Measurements from ENCODE around the gene MMP12.
"Not testable (repeated sequence)": the region's sequence is repeated elsewhere in the genome, so short reads cannot be mapped to it uniquely, and the experiment has no call there.

Gene MMP12

GRCh38 chr11:102878595-102878994 is 3.8 kb upstream of the MMP12 start:
- H3K9ac ChIP-seq (ENCODE audit: low read length): no peak overlapping the region
- no peak overlapping the region for H2AFZ ChIP-seq (ENCODE audit: low read length)
- no peak overlapping the region for H3K27ac ChIP-seq (ENCODE audit: low read length)
- H3K4me2 ChIP-seq (ENCODE audit: low read depth, low read length): no peak overlapping the region
- H3K4me1 ChIP-seq (ENCODE audit: low read length): no peaks in the 10 kb centered on the region
- no peaks in the 10 kb centered on the region for H3K27me3 ChIP-seq (replicated peaks; ENCODE audit: insufficient read depth, low read length)
- no peaks in the 10 kb centered on the region for H3K9me2 ChIP-seq (replicated peaks; ENCODE audit: insufficient read depth, low read length)
- no peaks in the 10 kb centered on the region for H4K20me1 ChIP-seq (ENCODE audit: insufficient read depth, low read length)
- H3K9me3 ChIP-seq (replicated peaks; ENCODE audit: insufficient read depth, low read length): no peaks in the 10 kb centered on the region
- H3K79me2 ChIP-seq (ENCODE audit: low read length): no peaks in the 10 kb centered on the region
- no peak for DNase-seq
- no peaks in the 10 kb centered on the region for H3K36me3 ChIP-seq (replicated peaks; ENCODE audit: insufficient read depth, low read length)
- TF ChIP-seq, protein P1, sequence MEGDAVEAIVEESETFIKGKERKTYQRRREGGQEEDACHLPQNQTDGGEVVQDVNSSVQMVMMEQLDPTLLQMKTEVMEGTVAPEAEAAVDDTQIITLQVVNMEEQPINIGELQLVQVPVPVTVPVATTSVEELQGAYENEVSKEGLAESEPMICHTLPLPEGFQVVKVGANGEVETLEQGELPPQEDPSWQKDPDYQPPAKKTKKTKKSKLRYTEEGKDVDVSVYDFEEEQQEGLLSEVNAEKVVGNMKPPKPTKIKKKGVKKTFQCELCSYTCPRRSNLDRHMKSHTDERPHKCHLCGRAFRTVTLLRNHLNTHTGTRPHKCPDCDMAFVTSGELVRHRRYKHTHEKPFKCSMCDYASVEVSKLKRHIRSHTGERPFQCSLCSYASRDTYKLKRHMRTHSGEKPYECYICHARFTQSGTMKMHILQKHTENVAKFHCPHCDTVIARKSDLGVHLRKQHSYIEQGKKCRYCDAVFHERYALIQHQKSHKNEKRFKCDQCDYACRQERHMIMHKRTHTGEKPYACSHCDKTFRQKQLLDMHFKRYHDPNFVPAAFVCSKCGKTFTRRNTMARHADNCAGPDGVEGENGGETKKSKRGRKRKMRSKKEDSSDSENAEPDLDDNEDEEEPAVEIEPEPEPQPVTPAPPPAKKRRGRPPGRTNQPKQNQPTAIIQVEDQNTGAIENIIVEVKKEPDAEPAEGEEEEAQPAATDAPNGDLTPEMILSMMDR (IDR thresholded peaks at IDR 0.05; ENCODE audit: low read length): no peak
- no peaks in the 10 kb centered on the region for H3F3A ChIP-seq (ENCODE audit: insufficient read depth, low read length)
- no peak overlapping the region for H3K4me3 ChIP-seq (ENCODE audit: low read length)

DNA sequence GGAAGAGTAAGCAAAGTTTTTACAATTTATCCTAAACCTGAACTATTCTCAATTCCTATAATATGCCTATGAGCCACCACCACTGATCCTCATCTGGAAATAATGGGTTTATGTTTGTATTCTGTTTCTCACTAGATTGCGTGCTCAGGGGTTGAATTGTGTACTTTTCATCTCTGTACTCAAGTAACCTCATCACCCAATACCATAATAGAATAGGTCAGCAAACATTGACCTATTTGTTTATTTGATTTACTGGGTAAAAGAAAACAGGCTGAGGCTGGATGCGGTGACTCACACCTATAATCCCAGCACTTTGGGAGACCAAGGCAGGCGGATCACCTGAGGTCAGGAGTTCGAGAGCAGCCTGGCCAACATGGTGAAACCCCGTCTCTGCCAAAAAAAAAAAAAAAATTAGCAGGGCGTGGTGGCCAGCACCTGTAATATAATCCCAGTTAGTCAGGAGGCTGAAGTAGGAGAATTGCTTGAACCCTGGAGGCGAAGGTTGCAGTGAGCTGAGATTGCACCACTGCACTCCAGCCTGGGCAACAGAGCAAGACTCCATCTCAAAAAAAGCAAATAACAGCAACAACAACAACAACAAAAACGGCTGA is 5.3 kb downstream of the MMP12 start:
- H3K27me3 ChIP-seq (replicated peaks; ENCODE audit: insufficient read depth, low read length); DNase-seq; H3K9ac ChIP-seq (ENCODE audit: low read length); H3K79me2 ChIP-seq (ENCODE audit: low read length); H3F3A ChIP-seq (ENCODE audit: insufficient read depth, low read length); H3K4me1 ChIP-seq (ENCODE audit: low read length); H4K20me1 ChIP-seq (ENCODE audit: insufficient read depth, low read length); H2AFZ ChIP-seq (ENCODE audit: low read length); H3K4me2 ChIP-seq (ENCODE audit: low read depth, low read length); H3K9me2 ChIP-seq (replicated peaks; ENCODE audit: insufficient read depth, low read length); H3K9me3 ChIP-seq (replicated peaks; ENCODE audit: insufficient read depth, low read length); H3K4me3 ChIP-seq (ENCODE audit: low read length); H3K27ac ChIP-seq (ENCODE audit: low read length); H3K36me3 ChIP-seq (replicated peaks; ENCODE audit: insufficient read depth, low read length): not testable (repeated sequence)

GRCh38 chr11:102868339-102868738 is 6.4 kb downstream of the MMP12 start:
- Histone ChIP-seq H3K4me1 (ENCODE audit: low read length) (no peaks in the 10 kb centered on the region), H3K27ac (ENCODE audit: low read length) (no peak overlapping the region), H4K20me1 (ENCODE audit: insufficient read depth, low read length) (no peaks in the 10 kb centered on the region), H3K9ac (ENCODE audit: low read length) (no peak overlapping the region), H3K36me3 (replicated peaks; ENCODE audit: insufficient read depth, low read length) (no peaks in the 10 kb centered on the region), H3K9me3 (replicated peaks; ENCODE audit: insufficient read depth, low read length) (no peaks in the 10 kb centered on the region), H3K27me3 (replicated peaks; ENCODE audit: insufficient read depth, low read length) (no peaks in the 10 kb centered on the region), H3K4me2 (ENCODE audit: low read depth, low read length) (no peak overlapping the region), H3K4me3 (ENCODE audit: low read length) (no peak overlapping the region), H2AFZ (ENCODE audit: low read length) (no peak overlapping the region), H3F3A (ENCODE audit: insufficient read depth, low read length) (no peaks in the 10 kb centered on the region), H3K9me2 (replicated peaks; ENCODE audit: insufficient read depth, low read length) (no peaks in the 10 kb centered on the region), H3K79me2 (ENCODE audit: low read length) (no peaks in the 10 kb centered on the region)
- DNase-seq: no peak
- TF ChIP-seq EZH2 (optimal IDR thresholded peaks at IDR 0.05; ENCODE audit: low read depth, low read length) (no peak), EZH2phosphoT487 (IDR thresholded peaks at IDR 0.05; ENCODE audit: low read length) (no peak)
- TF ChIP-seq, protein P1 (IDR thresholded peaks at IDR 0.05; ENCODE audit: low read length): no peak

DNA sequence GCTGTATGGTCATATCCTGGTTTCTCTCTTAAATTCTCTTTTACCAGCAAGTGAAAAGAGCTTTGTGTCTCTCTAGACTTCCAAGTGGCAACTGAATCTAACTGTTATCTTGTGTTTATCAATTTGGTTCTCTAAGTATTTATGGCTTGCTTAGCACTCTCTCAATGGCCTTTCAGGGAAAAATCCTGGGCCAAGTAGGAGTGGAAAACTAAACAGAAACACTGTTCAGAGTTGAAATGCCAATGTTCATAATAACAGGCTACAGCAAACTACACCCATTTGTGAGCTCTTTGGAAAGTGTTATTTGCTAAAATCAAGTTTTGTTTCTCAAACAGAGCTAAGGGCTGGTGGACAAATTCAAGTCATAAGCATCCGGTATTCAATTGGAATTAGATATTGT is 10.1 kb downstream of the MMP12 start:
- Histone ChIP-seq H3F3A (ENCODE audit: insufficient read depth, low read length) (no peaks in the 10 kb centered on the region), H3K9ac (ENCODE audit: low read length) (no peak overlapping the region), H4K20me1 (ENCODE audit: insufficient read depth, low read length) (no peaks in the 10 kb centered on the region), H3K27me3 (replicated peaks; ENCODE audit: insufficient read depth, low read length) (no peaks in the 10 kb centered on the region), H3K9me2 (replicated peaks; ENCODE audit: insufficient read depth, low read length) (no peaks in the 10 kb centered on the region), H3K9me3 (replicated peaks; ENCODE audit: insufficient read depth, low read length) (no peaks in the 10 kb centered on the region), H3K27ac (ENCODE audit: low read length) (no peak overlapping the region), H3K79me2 (ENCODE audit: low read length) (no peaks in the 10 kb centered on the region), H3K4me2 (ENCODE audit: low read depth, low read length) (no peak overlapping the region), H2AFZ (ENCODE audit: low read length) (no peak overlapping the region), H3K36me3 (replicated peaks; ENCODE audit: insufficient read depth, low read length) (no peaks in the 10 kb centered on the region), H3K4me1 (ENCODE audit: low read length) (no peaks in the 10 kb centered on the region), H3K4me3 (ENCODE audit: low read length) (no peak overlapping the region)
- DNase-seq: no peak
- TF ChIP-seq EZH2 (optimal IDR thresholded peaks at IDR 0.05; ENCODE audit: low read depth, low read length) (no peak), EZH2phosphoT487 (IDR thresholded peaks at IDR 0.05; ENCODE audit: low read length) (no peak)
- TF ChIP-seq, protein P1 (IDR thresholded peaks at IDR 0.05; ENCODE audit: low read length): no peak

Measured in MM.1S (cell line).